Neural cell (in vitro differentiated cells): ENCODE results near the gene DGCR8.

Source experiments
- CTCF ChIP-seq: fragments of 450-650 bp; IDR thresholded peaks from 2 replicates; pipeline ENCODE4 v1.5.1; 2014; ENCODE audit warnings: antibody characterized with exemption, mild to moderate bottlenecking, moderate library complexity; ENCODE audit not compliant: poor library complexity, severe bottlenecking
- EZH2 ChIP-seq: fragments of 200-600, 300-800 bp; shearing (Covaris generic), sonication (generic); IDR thresholded peaks from 2 replicates; pipeline ENCODE4 v1.6.1; 2014; ENCODE audit warnings: antibody characterized with exemption, low read length, borderline replicate concordance, mild to moderate bottlenecking; ENCODE audit not compliant: insufficient read depth, poor library complexity, severe bottlenecking
- SMC3 ChIP-seq: fragments of 450-650 bp; conservative IDR thresholded peaks from 2 replicates; pipeline ENCODE4 v1.6.1; 2014; ENCODE audit warnings: antibody characterized with exemption, mild to moderate bottlenecking, moderate library complexity; ENCODE audit not compliant: poor library complexity

GRCh38 chr22:20051927-20052308, 28.1 kb upstream of the DGCR8 start:
- TF ChIP-seq CTCF (no peak), EZH2 (no peak), SMC3 (no peak)
